Activated CD8-positive, alpha-beta memory T cell treated with anti-CD3 and anti-CD28 coated beads, Interleukin-2, amount 50 U/mL, for 1 hour (primary cell): ENCODE data around the gene LRRC8E.

ENCODE experiments used
- DNase-seq: peaks from one replicate; pipeline ENCODE4 v3.0.0-alpha.2; 2020; ENCODE audit errors: extremely low read depth

LRRC8E gene

GRCh38 chr19:7868326-7868670 is 20.0 kb upstream of the LRRC8E start:
- DNase-seq = no peak

GRCh38 chr19:7868671-7869452 is 19.4 kb upstream of the LRRC8E start:
- DNase-seq = no peak

- DNase-seq = no peak
These were observed 18.8 kb upstream of the LRRC8E start for GRCh38 chr19:7869453-7869909.

GRCh38 chr19:7869910-7870511 is 18.3 kb upstream of the LRRC8E start:
- no peak for DNase-seq

GRCh38 chr19:7870571-7871436 is 17.5 kb upstream of the LRRC8E start:
- DNase-seq = no peak

GRCh38 chr19:7871437-7872305 is 16.6 kb upstream of the LRRC8E start:
- peak; percentile 59 for DNase-seq

- DNase-seq = no peak
These were observed 15.8 kb upstream of the LRRC8E start for GRCh38 chr19:7872306-7873204.

- no peak for DNase-seq
These were observed 14.8 kb upstream of the LRRC8E start for GRCh38 chr19:7873304-7874075.

- DNase-seq = no peak
These were observed 14.0 kb upstream of the LRRC8E start, which contains the start of gene PRR36 for GRCh38 chr19:7874076-7874896. PRR36 (minus strand) TSS chr19:7874390; CDS start chr19:7873689, 701 bp downstream.

GRCh38 chr19:7874897-7875273 is 13.4 kb upstream of the LRRC8E start:
- no peak for DNase-seq

GRCh38 chr19:7877249-7877836 is 11.0 kb upstream of the LRRC8E start:
- no peak for DNase-seq

GRCh38 chr19:7879111-7879807 is 9.1 kb upstream of the LRRC8E start:
- DNase-seq = no peak

GRCh38 chr19:7879836-7880235 is 8.5 kb upstream of the LRRC8E start:
- no peak for DNase-seq

- DNase-seq = no peak
These were observed 6.4 kb upstream of the LRRC8E start for GRCh38 chr19:7881910-7882309.

GRCh38 chr19:7883105-7883504 is 5.2 kb upstream of the LRRC8E start:
- DNase-seq = no peak

GRCh38 chr19:7883796-7884570 is 4.3 kb upstream of the LRRC8E start:
- no peak for DNase-seq

- no peak for DNase-seq
These were observed 2.5 kb upstream of the LRRC8E start for GRCh38 chr19:7885818-7886217.
